ENCODE data around the gene CTDSP2.

GRCh38 chr12:57807285-57807684, 39.2 kb downstream of the CTDSP2 start:
- TF ChIP-seq ZNF274 (IDR thresholded peaks at IDR 0.05; ENCODE audit: low read depth, low read length) (no peak), YY1 (IDR thresholded peaks at IDR 0.05; ENCODE audit: insufficient read depth, insufficient read length) (no peak), SUZ12 (IDR thresholded peaks at IDR 0.05; ENCODE audit: extremely low read depth, insufficient read depth, insufficient read length) (no peak)

Data from NT2/D1 (cell line).